ENCODE results near the gene PHLDA3. TPM values are rescaled to one million over a fixed set of nuclear protein-coding genes. Genes with fewer than 3 reads are reported as not detected.

The PHLDA3 gene
- total RNA-seq, 1 experiment from 2014 or later: not detected

- no peak overlapping the region for H3K4me2 ChIP-seq (ENCODE audit: low read depth, low read length, poor library complexity, severe bottlenecking)
- no peaks in the 10 kb centered on the region for H3K9me2 ChIP-seq (replicated peaks; ENCODE audit: insufficient read depth, low read length)
- H3K36me3 ChIP-seq (ENCODE audit: insufficient read depth, low read length): peaks cover 8% of the 10 kb centered on the region; the same call in 1 of the 2 replicates
- H3K9me3 ChIP-seq (ENCODE audit: low read length): no peaks in the 10 kb centered on the region
- no peaks in the 10 kb centered on the region for H3K27me3 ChIP-seq (ENCODE audit: low read length)
- H3K4me1 ChIP-seq (ENCODE audit: low read length): peaks cover 14% of the 10 kb centered on the region
- no peak for DNase-seq
- H3K4me3 ChIP-seq (ENCODE audit: low read length): no peak overlapping the region
- H3K27ac ChIP-seq (ENCODE audit: low read length): no peak overlapping the region
- no peak overlapping the region for H2AFZ ChIP-seq (ENCODE audit: low read length)
- H3K79me2 ChIP-seq (ENCODE audit: low read length): no peaks in the 10 kb centered on the region
- H4K20me1 ChIP-seq (ENCODE audit: insufficient read depth, low read depth, low read length): no peaks in the 10 kb centered on the region
- no peak overlapping the region for H3K9ac ChIP-seq (ENCODE audit: low read length)
Measured at GRCh38 chr1:201488830-201489589, 20.0 kb upstream of the PHLDA3 start.

GRCh38 chr1:201487742-201488141 lies 18.8 kb upstream of the PHLDA3 start:
- Histone ChIP-seq H3K36me3 (ENCODE audit: insufficient read depth, low read length) (0 out of 2 replicates have a peak, but pooled peaks cover 4% of the 10 kb centered on the region), H3K4me3 (ENCODE audit: low read length) (no peak overlapping the region)

GRCh38 chr1:201486187-201486586 lies 17.2 kb upstream of the PHLDA3 start:
- Histone ChIP-seq H3K27me3 (ENCODE audit: low read length) (no peaks in the 10 kb centered on the region), H3K36me3 (ENCODE audit: insufficient read depth, low read length) (0 out of 2 replicates have a peak, but pooled peaks cover 4% of the 10 kb centered on the region), H3K4me1 (ENCODE audit: low read length) (peaks cover 28% of the 10 kb centered on the region), H3K27ac (ENCODE audit: low read length) (no peak overlapping the region), H3K9me2 (replicated peaks; ENCODE audit: insufficient read depth, low read length) (no peaks in the 10 kb centered on the region), H2AFZ (ENCODE audit: low read length) (no peak overlapping the region), H3K4me2 (ENCODE audit: low read depth, low read length, poor library complexity, severe bottlenecking) (no peak overlapping the region), H4K20me1 (ENCODE audit: insufficient read depth, low read depth, low read length) (no peaks in the 10 kb centered on the region), H3K79me2 (ENCODE audit: low read length) (no peaks in the 10 kb centered on the region), H3K9me3 (ENCODE audit: low read length) (no peaks in the 10 kb centered on the region), H3K9ac (ENCODE audit: low read length) (no peak overlapping the region), H3K4me3 (ENCODE audit: low read length) (no peak overlapping the region)
- DNase-seq: no peak

More at GRCh38 chr1:201487742-201488141, 18.8 kb upstream of the PHLDA3 start:
- Histone ChIP-seq H3K4me1 (ENCODE audit: low read length) (peaks cover 14% of the 10 kb centered on the region), H3K27ac (ENCODE audit: low read length) (no peak overlapping the region), H3K9me2 (replicated peaks; ENCODE audit: insufficient read depth, low read length) (no peaks in the 10 kb centered on the region), H3K9me3 (ENCODE audit: low read length) (no peaks in the 10 kb centered on the region), H3K27me3 (ENCODE audit: low read length) (no peaks in the 10 kb centered on the region), H4K20me1 (ENCODE audit: insufficient read depth, low read depth, low read length) (no peaks in the 10 kb centered on the region), H3K9ac (ENCODE audit: low read length) (no peak overlapping the region), H3K4me2 (ENCODE audit: low read depth, low read length, poor library complexity, severe bottlenecking) (no peak overlapping the region), H3K79me2 (ENCODE audit: low read length) (no peaks in the 10 kb centered on the region), H2AFZ (ENCODE audit: low read length) (no peak overlapping the region)
- no peak for DNase-seq

- no peaks in the 10 kb centered on the region for H3K79me2 ChIP-seq (ENCODE audit: low read length)
- H3K4me3 ChIP-seq (ENCODE audit: low read length): no peak overlapping the region
- no peak overlapping the region for H3K27ac ChIP-seq (ENCODE audit: low read length)
- no peaks in the 10 kb centered on the region for H3K27me3 ChIP-seq (ENCODE audit: low read length)
- 0 out of 2 replicates have a peak, but pooled peaks cover 4% of the 10 kb centered on the region for H3K36me3 ChIP-seq (ENCODE audit: insufficient read depth, low read length)
- H2AFZ ChIP-seq (ENCODE audit: low read length): no peak overlapping the region
- no peaks in the 10 kb centered on the region for H4K20me1 ChIP-seq (ENCODE audit: insufficient read depth, low read depth, low read length)
- H3K9ac ChIP-seq (ENCODE audit: low read length): no peak overlapping the region
- peaks cover 32% of the 10 kb centered on the region for H3K4me1 ChIP-seq (ENCODE audit: low read length)
- H3K9me2 ChIP-seq (replicated peaks; ENCODE audit: insufficient read depth, low read length): no peaks in the 10 kb centered on the region
- no peaks in the 10 kb centered on the region for H3K9me3 ChIP-seq (ENCODE audit: low read length)
- no peak for DNase-seq
- H3K4me2 ChIP-seq (ENCODE audit: low read depth, low read length, poor library complexity, severe bottlenecking): no peak overlapping the region
Measured at GRCh38 chr1:201485184-201485774, 16.3 kb upstream of the PHLDA3 start.

GRCh38 chr1:201483373-201483949 lies 14.5 kb upstream of the PHLDA3 start:
- Histone ChIP-seq H3K4me3 (ENCODE audit: low read length) (no peak overlapping the region), H3K36me3 (ENCODE audit: insufficient read depth, low read length) (no peaks in the 10 kb centered on the region), H3K9me3 (ENCODE audit: low read length) (no peaks in the 10 kb centered on the region), H3K4me2 (ENCODE audit: low read depth, low read length, poor library complexity, severe bottlenecking) (no peak overlapping the region), H3K27ac (ENCODE audit: low read length) (no peak overlapping the region), H2AFZ (ENCODE audit: low read length) (no peak overlapping the region), H3K4me1 (ENCODE audit: low read length) (peaks cover 39% of the 10 kb centered on the region), H3K9ac (ENCODE audit: low read length) (no peak overlapping the region), H3K79me2 (ENCODE audit: low read length) (no peaks in the 10 kb centered on the region), H4K20me1 (ENCODE audit: insufficient read depth, low read depth, low read length) (no peaks in the 10 kb centered on the region), H3K9me2 (replicated peaks; ENCODE audit: insufficient read depth, low read length) (no peaks in the 10 kb centered on the region), H3K27me3 (ENCODE audit: low read length) (no peaks in the 10 kb centered on the region)
- no peak for DNase-seq

GRCh38 chr1:201482755-201483154 lies 13.8 kb upstream of the PHLDA3 start:
- no peaks in the 10 kb centered on the region for H3K9me3 ChIP-seq (ENCODE audit: low read length)
- H4K20me1 ChIP-seq (ENCODE audit: insufficient read depth, low read depth, low read length): no peaks in the 10 kb centered on the region
- H3K4me3 ChIP-seq (ENCODE audit: low read length): no peak overlapping the region
- DNase-seq: no peak
- no peak overlapping the region for H3K4me2 ChIP-seq (ENCODE audit: low read depth, low read length, poor library complexity, severe bottlenecking)
- no peaks in the 10 kb centered on the region for H3K79me2 ChIP-seq (ENCODE audit: low read length)
- H3K9ac ChIP-seq (ENCODE audit: low read length): peak overlapping the region; percentile 65
- H3K27me3 ChIP-seq (ENCODE audit: low read length): no peaks in the 10 kb centered on the region
- no peaks in the 10 kb centered on the region for H3K9me2 ChIP-seq (replicated peaks; ENCODE audit: insufficient read depth, low read length)
- H3K4me1 ChIP-seq (ENCODE audit: low read length): peaks cover 39% of the 10 kb centered on the region
- H3K27ac ChIP-seq (ENCODE audit: low read length): no peak overlapping the region
- no peaks in the 10 kb centered on the region for H3K36me3 ChIP-seq (ENCODE audit: insufficient read depth, low read length)
- H2AFZ ChIP-seq (ENCODE audit: low read length): peak overlapping the region; percentile 73; the same call in 1 of the 2 replicates

GRCh38 chr1:201481761-201482493 lies 12.9 kb upstream of the PHLDA3 start:
- Histone ChIP-seq H3K27ac (ENCODE audit: low read length) (no peak overlapping the region), H3K27me3 (ENCODE audit: low read length) (no peaks in the 10 kb centered on the region), H3K36me3 (ENCODE audit: insufficient read depth, low read length) (no peaks in the 10 kb centered on the region), H3K9me2 (replicated peaks; ENCODE audit: insufficient read depth, low read length) (no peaks in the 10 kb centered on the region), H3K4me3 (ENCODE audit: low read length) (peak overlapping the region; percentile 48; the same call in 1 of the 2 replicates), H4K20me1 (ENCODE audit: insufficient read depth, low read depth, low read length) (no peaks in the 10 kb centered on the region), H3K4me2 (ENCODE audit: low read depth, low read length, poor library complexity, severe bottlenecking) (peak overlapping the region; percentile 78), H3K79me2 (ENCODE audit: low read length) (no peaks in the 10 kb centered on the region), H3K9me3 (ENCODE audit: low read length) (no peaks in the 10 kb centered on the region), H2AFZ (ENCODE audit: low read length) (peak overlapping the region; percentile 73; the same call in 1 of the 2 replicates), H3K9ac (ENCODE audit: low read length) (peak overlapping the region; percentile 65), H3K4me1 (ENCODE audit: low read length) (peaks cover 39% of the 10 kb centered on the region)
- DNase-seq: peak; percentile 93

GRCh38 chr1:201481004-201481380 lies 12.0 kb upstream of the PHLDA3 start:
- DNase-seq: no peak
- peak overlapping the region; percentile 47 for H3K9ac ChIP-seq (ENCODE audit: low read length)

More at GRCh38 chr1:201481004-201481380, 12.0 kb upstream of the PHLDA3 start:
- H4K20me1 ChIP-seq (ENCODE audit: insufficient read depth, low read depth, low read length): no peaks in the 10 kb centered on the region
- peak overlapping the region; percentile 48 for H3K4me3 ChIP-seq (ENCODE audit: low read length)
- peak overlapping the region; percentile 78 for H3K4me2 ChIP-seq (ENCODE audit: low read depth, low read length, poor library complexity, severe bottlenecking)
- H3K27ac ChIP-seq (ENCODE audit: low read length): no peak overlapping the region
- no peaks in the 10 kb centered on the region for H3K9me2 ChIP-seq (replicated peaks; ENCODE audit: insufficient read depth, low read length)
- H3K36me3 ChIP-seq (ENCODE audit: insufficient read depth, low read length): no peaks in the 10 kb centered on the region
- H3K27me3 ChIP-seq (ENCODE audit: low read length): no peaks in the 10 kb centered on the region
- H3K79me2 ChIP-seq (ENCODE audit: low read length): no peaks in the 10 kb centered on the region
- peaks cover 39% of the 10 kb centered on the region for H3K4me1 ChIP-seq (ENCODE audit: low read length)
- H3K9me3 ChIP-seq (ENCODE audit: low read length): no peaks in the 10 kb centered on the region
- H2AFZ ChIP-seq (ENCODE audit: low read length): no peak overlapping the region
